Endodermal cell (in vitro differentiated cells): Measurements from ENCODE around the gene ETV6. TPM values are rescaled to one million over a fixed set of nuclear protein-coding genes. Genes with fewer than 3 reads are reported as not detected.
A peak's percentile ranks its signal among the peaks of the same experiment; 100 is the strongest.

Source experiments
- DNase-seq: peaks from one replicate; pipeline ENCODE4 v3.0.0-alpha.2; 2017
- H3K27ac ChIP-seq: 2 replicates; pipeline ENCODE4 v1.5.1; 2013; ENCODE audit warnings: mild to moderate bottlenecking, low read depth, low read length, moderate library complexity
- H3K27me3 ChIP-seq: 2 replicates; pipeline ENCODE4 v1.6.1; 2013; ENCODE audit warnings: mild to moderate bottlenecking, low read length, moderate library complexity; ENCODE audit not compliant: insufficient read depth, control insufficient read depth, poor library complexity, severe bottlenecking
- H3K36me3 ChIP-seq: 2 replicates; pipeline ENCODE4 v1.7.0; 2013; ENCODE audit warnings: mild to moderate bottlenecking, low read length, moderate library complexity; ENCODE audit not compliant: control insufficient read depth, insufficient read depth
- H3K4me1 ChIP-seq: one replicate; pipeline ENCODE4 v1.7.0; 2013; ENCODE audit warnings: low read length; ENCODE audit not compliant: control insufficient read depth, insufficient read depth
- H3K4me3 ChIP-seq: 2 replicates; pipeline ENCODE4 v1.5.1; 2013; ENCODE audit warnings: mild to moderate bottlenecking, low read length, moderate library complexity
- H3K9ac ChIP-seq: 2 replicates; pipeline ENCODE4 v1.6.1; 2013; ENCODE audit warnings: mild to moderate bottlenecking, low read length, moderate library complexity; ENCODE audit not compliant: poor library complexity, severe bottlenecking; ENCODE audit errors: extremely low read depth
- H3K9me3 ChIP-seq: 2 replicates; pipeline ENCODE4 v1.6.1; 2013; ENCODE audit warnings: mild to moderate bottlenecking, low read length, moderate library complexity; ENCODE audit not compliant: control insufficient read depth
- H3K27ac Mint-ChIP-seq: 2 replicates; pipeline ENCODE4 v1.8.0; 2020; ENCODE audit warnings: mixed read lengths
- H3K27me3 Mint-ChIP-seq: 2 replicates; pipeline ENCODE4 v1.8.0; 2021; ENCODE audit warnings: mild to moderate bottlenecking, mixed read lengths; ENCODE audit not compliant: insufficient read depth
- H3K36me3 Mint-ChIP-seq: 2 replicates; pipeline ENCODE4 v1.8.0; 2020; ENCODE audit warnings: low read depth, mixed read lengths
- H3K4me1 Mint-ChIP-seq: 2 replicates; pipeline ENCODE4 v1.8.0; 2020; ENCODE audit warnings: mixed read lengths
- H3K4me3 Mint-ChIP-seq: 2 replicates; pipeline ENCODE4 v1.8.0; 2020; ENCODE audit warnings: mild to moderate bottlenecking, moderate library complexity, mixed read lengths
- H3K9me3 Mint-ChIP-seq: 2 replicates; pipeline ENCODE4 v1.8.0; 2020; ENCODE audit warnings: mild to moderate bottlenecking, mixed read lengths
- CTCF ChIP-seq: fragments of 200-600 bp; sonication (generic); conservative IDR thresholded peaks from 2 replicates; pipeline ENCODE4 v1.5.0; 2021; ENCODE audit warnings: antibody characterized with exemption, mild to moderate bottlenecking
- WGBS, 2 experiments: methylation state at CpG; one replicate each; pipeline versions ENCODE4 v1.1.5 to v1.1.7; 2013; ENCODE audit warnings: missing lambda C conversion rate in 2 of 2, mixed read lengths in 1 of 2; ENCODE audit not compliant: insufficient coverage in 1 of 2, insufficient read length in 1 of 2; 5-methylcytosine and 5-hydroxymethylcytosine counted together
- total RNA-seq, 2 donors: library from RNA; stranded (reverse); fragmentation: NEBNext Ultra II Directional in 1 of 2; extraction: Animal tissue kit (Norgen Biotek cat#: 25700) in 1 of 2; gene quantifications; 2 replicates in 1 of 2; 3 replicates in 1 of 2; pipeline ENCODE4 v1.2.1, GENCODE V29; 2021

ETV6 gene
- total RNA-seq, 2 donors from 2014 or later = 9.3 to 22.1 TPM

GRCh38 chr12:11651381-11651780, 1.9 kb downstream of the ETV6 start:
- Histone ChIP-seq H3K4me3 (peak overlapping the region; percentile 91), H3K27me3 (no peaks in the 10 kb centered on the region), H3K4me1 (peaks cover 9% of the 10 kb centered on the region), H3K36me3 (no peaks in the 10 kb centered on the region), H3K27ac (no peak overlapping the region), H3K9ac (peak overlapping the region; percentile 41), H3K9me3 (no peaks in the 10 kb centered on the region)
- Mint-ChIP-seq H3K27ac (no peak overlapping the region), H3K4me1 (peaks cover 33% of the 10 kb centered on the region), H3K36me3 (no peaks in the 10 kb centered on the region), H3K9me3 (no peaks in the 10 kb centered on the region), H3K27me3 (no peaks in the 10 kb centered on the region), H3K4me3 (peak overlapping the region; percentile 76)
- 96% methylated on average over 3 of the region's 4 CpGs; no CpG with 5 or more reads in 1 of the 2 experiments for WGBS, 2 experiments
- no peak for DNase-seq
- no peak for TF ChIP-seq CTCF

GRCh38 chr12:11651785-11652184, 2.3 kb downstream of the ETV6 start:
- Mint-ChIP-seq H3K4me1 (peaks cover 33% of the 10 kb centered on the region), H3K27me3 (no peaks in the 10 kb centered on the region), H3K9me3 (no peaks in the 10 kb centered on the region), H3K4me3 (no peak overlapping the region), H3K36me3 (no peaks in the 10 kb centered on the region), H3K27ac (no peak overlapping the region)
- H3K36me3 ChIP-seq = no peaks in the 10 kb centered on the region
- 65 to 80% methylated on average over 2 to 6 of the region's 6 CpGs for WGBS, 2 experiments
- TF ChIP-seq CTCF = no peak
- H3K9me3 ChIP-seq = no peaks in the 10 kb centered on the region
- H3K27ac ChIP-seq = no peak overlapping the region
- DNase-seq = peak; percentile 29
- H3K9ac ChIP-seq = no peak overlapping the region
- peaks cover 3% of the 10 kb centered on the region for H3K27me3 ChIP-seq
- peak overlapping the region; percentile 91 for H3K4me3 ChIP-seq
- H3K4me1 ChIP-seq = peaks cover 9% of the 10 kb centered on the region

GRCh38 chr12:11652351-11653040, 3.0 kb downstream of the ETV6 start:
- 66 to 75% methylated on average over 12 to 16 of the region's 16 CpGs for WGBS, 2 experiments

More at GRCh38 chr12:11652351-11653040, 3.0 kb downstream of the ETV6 start:
- no peak for DNase-seq
- peaks cover 7% of the 10 kb centered on the region for H3K27me3 ChIP-seq
- no peaks in the 10 kb centered on the region for H3K36me3 ChIP-seq
- Mint-ChIP-seq H3K36me3 (no peaks in the 10 kb centered on the region), H3K4me1 (peaks cover 40% of the 10 kb centered on the region), H3K4me3 (no peak overlapping the region), H3K27me3 (no peaks in the 10 kb centered on the region), H3K27ac (peak overlapping the region; percentile 15), H3K9me3 (no peaks in the 10 kb centered on the region)
- no peak for TF ChIP-seq CTCF
- H3K9me3 ChIP-seq = no peaks in the 10 kb centered on the region
- H3K9ac ChIP-seq = no peak overlapping the region
- peaks cover 9% of the 10 kb centered on the region for H3K4me1 ChIP-seq
- H3K4me3 ChIP-seq = peak overlapping the region; percentile 91
- no peak overlapping the region for H3K27ac ChIP-seq
